ENCODE measurements around the gene MADCAM1. TPM values are rescaled to one million over a fixed set of nuclear protein-coding genes. Genes with fewer than 3 reads are reported as not detected.

The MADCAM1 gene
- polyA plus RNA-seq, 1 experiment = not detected

GRCh38 chr19:495081-495401, 1.2 kb upstream of the MADCAM1 start:
- TF ChIP-seq CTCF (IDR thresholded peaks at IDR 0.05; ENCODE audit: low read depth, low read length) = no peak
- DNase-seq (ENCODE audit: low read depth, low spot score) = no peak
- ChIA-PET POLR2A (no interaction called here), CTCF (interaction anchor here (1.3 to 2.5 kb wide), 2 partner anchors 10 to 11 kb away, joined by 4 to 16 read pairs; no protein-coding TSS in a partner anchor)
- Histone ChIP-seq H3K27me3 (ENCODE audit: control insufficient read depth, insufficient read depth, low read length) (peaks cover 22% of the 10 kb centered on the region), H3K4me3 (ENCODE audit: low read depth, low read length) (no peak overlapping the region), H3K27ac (ENCODE audit: low read depth, low read length) (no peak overlapping the region), H3K9me3 (ENCODE audit: control insufficient read depth, insufficient read depth, low read length) (peaks cover 18% of the 10 kb centered on the region; the same call in 1 of the 2 replicates)

GRCh38 chr19:495402-496111, 729 bp upstream of the MADCAM1 start:
- Histone ChIP-seq H3K9me3 (ENCODE audit: control insufficient read depth, insufficient read depth, low read length) (peaks cover 18% of the 10 kb centered on the region; the same call in 1 of the 2 replicates), H3K27ac (ENCODE audit: low read depth, low read length) (no peak overlapping the region), H3K27me3 (ENCODE audit: control insufficient read depth, insufficient read depth, low read length) (peaks cover 22% of the 10 kb centered on the region), H3K4me3 (ENCODE audit: low read depth, low read length) (no peak overlapping the region)
- peak; percentile 68 for TF ChIP-seq CTCF (IDR thresholded peaks at IDR 0.05; ENCODE audit: low read depth, low read length)
- ChIA-PET CTCF (interaction anchor here (1.3 to 2.5 kb wide), 2 partner anchors 9 to 11 kb away, joined by 4 to 16 read pairs; no protein-coding TSS in a partner anchor), POLR2A (no interaction called here)
- no peak for DNase-seq (ENCODE audit: low read depth, low spot score)

GRCh38 chr19:496986-497385, 700 bp downstream of the MADCAM1 start:
- POLR2A ChIA-PET = no interaction called here
- Histone ChIP-seq H3K27ac (ENCODE audit: low read depth, low read length) (no peak overlapping the region), H3K27me3 (ENCODE audit: control insufficient read depth, insufficient read depth, low read length) (peaks cover 22% of the 10 kb centered on the region), H3K4me3 (ENCODE audit: low read depth, low read length) (no peak overlapping the region), H3K9me3 (ENCODE audit: control insufficient read depth, insufficient read depth, low read length) (peaks cover 14% of the 10 kb centered on the region; the same call in 1 of the 2 replicates)
- CTCF ChIA-PET = no interaction called here
- no peak for TF ChIP-seq CTCF (IDR thresholded peaks at IDR 0.05; ENCODE audit: low read depth, low read length)
- DNase-seq (ENCODE audit: low read depth, low spot score) = no peak

- no peak for DNase-seq (ENCODE audit: low read depth, low spot score)
- CTCF ChIA-PET = interaction anchor here (1.6 kb wide), 1 partner anchor 9 kb away, joined by 9 read pairs; no protein-coding TSS in a partner anchor
These were observed 1.2 kb downstream of the MADCAM1 start for GRCh38 chr19:497491-497868.

More at GRCh38 chr19:497491-497868, 1.2 kb downstream of the MADCAM1 start:
- Histone ChIP-seq H3K27ac (ENCODE audit: low read depth, low read length) (no peak overlapping the region), H3K27me3 (ENCODE audit: control insufficient read depth, insufficient read depth, low read length) (peaks cover 22% of the 10 kb centered on the region), H3K9me3 (ENCODE audit: control insufficient read depth, insufficient read depth, low read length) (peaks cover 10% of the 10 kb centered on the region; the same call in 1 of the 2 replicates), H3K4me3 (ENCODE audit: low read depth, low read length) (no peak overlapping the region)
- POLR2A ChIA-PET = interaction anchor here (0.7 kb wide), 1 partner anchor 9 kb away, joined by 4 read pairs; no protein-coding TSS in a partner anchor
- no peak for TF ChIP-seq CTCF (IDR thresholded peaks at IDR 0.05; ENCODE audit: low read depth, low read length)

Data from AG04450 (cell line).